HG03025 (cell line): ENCODE data around the gene VPS29.

Experiments used
- ATAC-seq: cut with Tn5 transposase; IDR thresholded peaks from one replicate; pipeline ENCODE4 v1.9.1; 2021; ENCODE audit warnings: mild to moderate bottlenecking, moderate library complexity; ENCODE audit not compliant: unreplicated experiment, low FRiP score

The VPS29 gene

DNA sequence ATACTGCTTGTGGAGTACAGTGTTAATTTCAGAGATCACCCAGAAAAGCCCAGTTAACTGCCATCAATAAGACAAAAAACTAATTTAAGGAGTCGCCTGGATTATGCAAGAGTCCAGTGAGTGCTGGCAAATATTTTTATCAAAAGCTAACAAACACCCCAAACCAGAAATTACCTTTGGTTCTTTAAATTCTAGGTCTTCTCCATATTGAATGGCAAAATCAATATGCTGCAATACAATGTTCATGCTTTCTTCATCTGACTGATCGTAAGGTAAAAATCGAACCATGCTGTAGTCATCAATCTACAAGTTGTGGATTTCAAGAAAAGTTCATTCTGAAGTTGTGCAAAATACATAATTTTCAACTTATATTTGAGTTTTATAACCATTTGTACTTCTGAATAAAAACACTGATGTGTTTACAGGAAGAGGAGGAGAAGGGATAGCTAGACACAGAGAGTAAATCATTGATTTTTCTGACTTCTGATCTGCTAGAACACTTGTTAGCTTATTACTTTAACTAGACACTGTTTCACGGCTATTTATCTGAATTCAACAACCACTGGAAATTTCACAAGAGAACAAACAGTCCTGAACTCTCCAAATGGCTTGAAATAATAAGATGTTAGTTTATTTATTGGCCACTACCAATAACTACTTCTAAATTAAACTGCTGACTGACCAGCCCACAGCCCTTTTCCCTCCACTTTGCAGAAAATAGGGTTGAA lies 48.2 kb downstream of the VPS29 start:
- no peak for ATAC-seq

DNA sequence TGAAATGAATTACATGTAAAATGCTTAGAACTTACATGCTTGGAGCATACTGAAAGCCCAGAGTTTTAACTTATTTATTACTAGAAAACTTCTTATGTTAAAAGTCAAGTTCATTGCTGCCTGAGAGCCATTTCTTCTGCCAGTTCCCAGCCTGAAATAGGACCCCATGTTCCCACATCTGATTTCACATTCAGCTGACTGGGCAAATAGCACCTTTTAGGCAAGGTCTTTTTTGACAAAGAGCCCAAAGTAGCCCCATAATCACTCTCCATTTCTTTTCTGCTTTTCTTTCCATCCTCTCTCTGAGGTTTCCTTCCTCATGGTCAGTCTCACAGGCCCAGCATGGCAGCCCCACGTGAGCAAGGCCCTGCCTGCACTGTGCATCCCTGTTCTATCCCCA lies 50.6 kb downstream of the VPS29 start:
- no peak for ATAC-seq

DNA sequence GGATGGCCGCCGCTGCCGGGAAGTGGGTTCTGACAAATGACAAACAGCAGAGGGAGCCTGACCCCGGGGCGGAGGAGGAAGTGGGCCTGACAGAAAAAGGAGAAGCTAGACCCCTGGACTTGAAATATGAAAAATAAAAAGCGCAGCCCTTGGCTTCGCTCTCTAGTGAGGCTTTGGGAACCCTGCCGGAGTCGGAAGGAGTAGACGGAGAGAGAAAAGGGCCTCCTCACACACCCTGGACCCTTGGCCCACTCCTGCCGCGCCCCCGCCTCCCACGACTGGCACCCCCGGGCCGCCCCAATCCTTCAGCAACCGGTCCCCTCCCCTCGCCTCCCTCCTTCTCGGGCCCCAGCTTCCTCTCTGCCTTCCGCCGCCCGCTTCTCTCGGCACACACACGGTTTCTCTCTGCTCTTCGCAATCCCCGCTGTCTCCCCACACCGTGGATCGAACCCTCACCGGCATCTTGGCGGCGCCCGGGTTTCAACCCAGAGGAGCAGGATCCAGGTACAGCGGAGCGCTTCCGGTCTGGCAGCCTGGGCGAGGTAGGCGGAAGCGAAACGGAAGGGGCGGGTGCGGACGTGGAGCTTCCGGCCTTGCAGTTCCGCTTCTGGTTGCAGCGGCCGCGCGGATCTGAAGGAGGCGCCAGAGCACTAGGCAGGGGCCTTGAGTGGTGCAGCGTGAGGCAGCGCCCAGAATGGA lies 52.0 kb downstream of the VPS29 start, which contains the start of gene ARPC3:
TSS of gene ARPC3 (minus strand) at position 539 of the 699 bp plus-strand sequence. CDS start at position 462, 77 bp downstream.
- ATAC-seq: peak; percentile 81

DNA sequence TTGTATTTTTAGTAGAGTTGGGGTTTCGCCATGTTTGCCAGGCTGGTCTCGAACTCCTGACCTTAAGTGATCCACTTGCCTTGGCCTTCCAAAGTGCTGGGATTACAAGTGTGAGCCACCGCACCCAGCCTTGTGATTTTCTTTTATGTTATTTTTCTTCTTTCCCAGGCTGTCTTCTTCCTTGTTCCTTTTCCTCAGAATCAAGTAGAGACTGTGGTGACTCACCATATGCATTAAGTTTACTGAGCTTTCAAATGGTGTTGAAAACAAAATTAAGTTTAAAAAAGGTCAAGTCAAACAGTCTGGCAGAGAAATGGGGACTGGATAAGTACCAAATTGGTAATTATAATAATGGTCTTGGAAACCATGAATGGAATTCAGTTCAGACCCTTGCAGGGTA lies 57.5 kb downstream of the VPS29 start:
- no peak for ATAC-seq
